Activated naive CD4-positive, alpha-beta T cell (primary cell): ENCODE results near the gene SPHK2.
A peak's percentile ranks its signal among the peaks of the same experiment; 100 is the strongest.
"Not testable (repeated sequence)": the region's sequence is repeated elsewhere in the genome, so short reads cannot be mapped to it uniquely, and the experiment has no call there.

ENCODE experiments used
- DNase-seq, 4 experiments: peaks; one replicate each; lab custom pipeline; 2025; lab: John Stamatoyannopoulos, UW

Gene SPHK2

GRCh38 chr19:48624067-48624594 lies 4.8 kb downstream of the SPHK2 start:
- peak; percentile 85 to 94 (median 88) for DNase-seq

DNA sequence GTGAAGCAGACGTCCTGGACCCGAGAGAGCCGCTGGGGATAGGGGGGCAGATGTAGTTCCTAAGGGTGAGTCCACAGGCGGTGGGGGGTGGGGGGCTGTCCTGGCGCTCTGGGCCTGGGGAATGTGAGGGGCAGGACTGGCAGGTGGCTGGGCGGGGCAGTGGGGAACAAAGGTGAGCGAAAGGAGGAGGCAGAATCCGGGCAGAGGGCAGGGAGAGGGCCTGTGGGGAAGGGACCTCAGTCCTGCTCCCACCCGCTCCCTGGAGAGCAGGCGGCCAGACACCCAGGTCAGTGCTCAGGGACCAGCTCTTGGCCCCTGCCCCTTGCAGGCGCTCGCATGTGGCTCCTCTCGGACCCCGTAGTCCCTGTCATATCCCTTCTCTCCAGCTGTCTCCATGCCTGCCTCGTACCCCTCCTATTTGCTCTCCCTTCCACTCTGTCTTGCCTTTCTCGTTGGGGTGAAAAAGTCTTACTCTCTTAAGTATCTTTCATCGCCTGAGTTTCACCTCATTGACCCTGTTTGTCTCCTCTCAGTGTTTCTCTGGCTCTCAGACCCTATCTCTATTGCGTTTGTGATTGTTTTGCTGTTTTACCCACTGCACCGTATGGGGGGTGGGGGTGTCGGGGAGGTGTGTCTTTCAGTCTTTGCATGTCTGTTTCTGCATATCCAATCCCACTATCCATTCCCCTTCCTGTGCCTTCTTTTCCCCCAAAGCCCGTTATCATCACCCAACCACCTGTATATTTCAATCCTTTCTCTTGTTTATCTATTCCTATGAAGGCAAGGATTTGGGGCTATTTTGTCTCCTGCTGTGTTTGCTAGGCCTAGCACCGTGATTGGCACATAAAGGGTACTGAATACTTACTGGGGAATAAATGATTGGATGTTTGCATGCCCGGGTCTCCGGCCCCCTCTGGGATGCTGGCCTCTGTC lies 5.8 kb downstream of the SPHK2 start:
- DNase-seq: no peak

DNA sequence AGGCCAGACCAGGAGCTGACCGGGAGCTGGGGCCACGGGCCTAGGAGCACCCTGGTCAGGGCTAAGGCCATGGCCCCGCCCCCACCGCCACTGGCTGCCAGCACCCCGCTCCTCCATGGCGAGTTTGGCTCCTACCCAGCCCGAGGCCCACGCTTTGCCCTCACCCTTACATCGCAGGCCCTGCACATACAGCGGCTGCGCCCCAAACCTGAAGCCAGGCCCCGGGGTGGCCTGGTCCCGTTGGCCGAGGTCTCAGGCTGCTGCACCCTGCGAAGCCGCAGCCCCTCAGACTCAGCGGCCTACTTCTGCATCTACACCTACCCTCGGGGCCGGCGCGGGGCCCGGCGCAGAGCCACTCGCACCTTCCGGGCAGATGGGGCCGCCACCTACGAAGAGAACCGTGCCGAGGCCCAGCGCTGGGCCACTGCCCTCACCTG lies 6.6 kb downstream of the SPHK2 start:
- no peak for DNase-seq

DNA sequence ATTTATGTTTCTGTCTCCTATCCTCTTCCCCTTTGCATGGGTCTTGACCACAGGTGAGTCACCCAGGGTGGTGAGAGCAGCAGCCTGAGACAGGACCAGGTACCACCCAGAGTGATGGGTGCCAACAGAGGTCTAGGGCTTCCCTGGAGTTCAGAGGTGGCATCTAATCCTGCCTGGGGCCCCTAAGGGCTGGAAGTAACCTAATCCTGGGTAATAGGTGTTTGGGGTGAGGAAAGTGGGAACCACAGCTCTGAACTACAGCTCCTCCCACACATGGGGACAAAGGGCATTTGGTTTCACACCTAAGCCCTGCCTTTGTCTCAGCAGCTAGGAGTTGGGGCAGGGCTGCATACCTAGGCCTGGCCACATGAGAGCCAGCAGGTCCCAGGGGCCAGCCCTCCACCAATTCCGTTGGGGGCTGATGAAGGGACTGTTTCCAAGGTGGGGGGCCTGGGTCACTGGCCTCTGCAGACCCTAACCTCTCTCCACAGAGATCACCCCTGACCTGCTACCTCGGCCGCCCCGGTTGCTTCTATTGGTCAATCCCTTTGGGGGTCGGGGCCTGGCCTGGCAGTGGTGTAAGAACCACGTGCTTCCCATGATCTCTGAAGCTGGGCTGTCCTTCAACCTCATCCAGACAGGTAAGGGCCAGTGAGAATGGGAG lies 8.0 kb downstream of the SPHK2 start:
- DNase-seq: no peak

DNA sequence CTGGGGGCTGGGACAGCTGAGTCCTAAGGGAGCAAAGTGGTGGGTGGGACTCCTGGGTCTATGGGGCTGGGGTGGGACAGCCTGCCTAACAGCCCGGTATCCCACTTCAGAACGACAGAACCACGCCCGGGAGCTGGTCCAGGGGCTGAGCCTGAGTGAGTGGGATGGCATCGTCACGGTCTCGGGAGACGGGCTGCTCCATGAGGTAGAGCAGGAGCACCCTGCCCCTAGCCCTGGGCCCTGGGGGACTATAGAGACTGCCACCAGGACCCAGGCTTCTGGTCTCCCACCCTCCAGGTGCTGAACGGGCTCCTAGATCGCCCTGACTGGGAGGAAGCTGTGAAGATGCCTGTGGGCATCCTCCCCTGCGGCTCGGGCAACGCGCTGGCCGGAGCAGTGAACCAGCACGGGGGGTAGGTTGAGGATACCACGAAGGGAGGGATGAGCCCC lies 8.6 kb downstream of the SPHK2 start:
- no peak for DNase-seq

DNA sequence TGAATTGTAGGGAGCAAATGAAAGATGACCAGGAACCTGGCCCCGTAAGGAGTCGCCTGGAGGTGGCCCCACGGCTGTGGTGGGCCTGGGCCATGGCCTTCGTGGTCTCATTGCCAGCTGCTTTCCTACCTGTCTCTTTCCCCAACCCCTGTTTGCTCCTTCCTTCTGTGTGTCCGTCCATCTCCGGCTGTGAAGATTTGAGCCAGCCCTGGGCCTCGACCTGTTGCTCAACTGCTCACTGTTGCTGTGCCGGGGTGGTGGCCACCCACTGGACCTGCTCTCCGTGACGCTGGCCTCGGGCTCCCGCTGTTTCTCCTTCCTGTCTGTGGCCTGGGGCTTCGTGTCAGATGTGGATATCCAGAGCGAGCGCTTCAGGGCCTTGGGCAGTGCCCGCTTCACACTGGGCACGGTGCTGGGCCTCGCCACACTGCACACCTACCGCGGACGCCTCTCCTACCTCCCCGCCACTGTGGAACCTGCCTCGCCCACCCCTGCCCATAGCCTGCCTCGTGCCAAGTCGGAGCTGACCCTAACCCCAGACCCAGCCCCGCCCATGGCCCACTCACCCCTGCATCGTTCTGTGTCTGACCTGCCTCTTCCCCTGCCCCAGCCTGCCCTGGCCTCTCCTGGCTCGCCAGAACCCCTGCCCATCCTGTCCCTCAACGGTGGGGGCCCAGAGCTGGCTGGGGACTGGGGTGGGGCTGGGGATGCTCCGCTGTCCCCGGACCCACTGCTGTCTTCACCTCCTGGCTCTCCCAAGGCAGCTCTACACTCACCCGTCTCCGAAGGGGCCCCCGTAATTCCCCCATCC lies 9.4 kb downstream of the SPHK2 start:
- DNase-seq: no peak

DNA sequence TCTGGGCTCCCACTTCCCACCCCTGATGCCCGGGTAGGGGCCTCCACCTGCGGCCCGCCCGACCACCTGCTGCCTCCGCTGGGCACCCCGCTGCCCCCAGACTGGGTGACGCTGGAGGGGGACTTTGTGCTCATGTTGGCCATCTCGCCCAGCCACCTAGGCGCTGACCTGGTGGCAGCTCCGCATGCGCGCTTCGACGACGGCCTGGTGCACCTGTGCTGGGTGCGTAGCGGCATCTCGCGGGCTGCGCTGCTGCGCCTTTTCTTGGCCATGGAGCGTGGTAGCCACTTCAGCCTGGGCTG lies 9.9 kb downstream of the SPHK2 start:
- no peak for DNase-seq

DNA sequence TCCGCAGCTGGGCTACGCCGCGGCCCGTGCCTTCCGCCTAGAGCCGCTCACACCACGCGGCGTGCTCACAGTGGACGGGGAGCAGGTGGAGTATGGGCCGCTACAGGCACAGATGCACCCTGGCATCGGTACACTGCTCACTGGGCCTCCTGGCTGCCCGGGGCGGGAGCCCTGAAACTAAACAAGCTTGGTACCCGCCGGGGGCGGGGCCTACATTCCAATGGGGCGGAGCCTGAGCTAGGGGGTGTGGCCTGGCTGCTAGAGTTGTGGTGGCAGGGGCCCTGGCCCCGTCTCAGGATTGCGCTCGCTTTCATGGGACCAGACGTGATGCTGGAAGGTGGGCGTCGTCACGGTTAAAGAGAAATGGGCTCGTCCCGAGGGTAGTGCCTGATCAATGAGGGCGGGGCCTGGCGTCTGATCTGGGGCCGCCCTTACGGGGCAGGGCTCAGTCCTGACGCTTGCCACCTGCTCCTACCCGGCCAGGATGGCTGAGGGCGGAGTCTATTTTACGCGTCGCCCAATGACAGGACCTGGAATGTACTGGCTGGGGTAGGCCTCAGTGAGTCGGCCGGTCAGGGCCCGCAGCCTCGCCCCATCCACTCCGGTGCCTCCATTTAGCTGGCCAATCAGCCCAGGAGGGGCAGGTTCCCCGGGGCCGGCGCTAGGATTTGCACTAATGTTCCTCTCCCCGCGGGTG lies 10.4 kb downstream of the SPHK2 start:
- DNase-seq: peak in 1 of 4 experiments; percentile 27

DNA sequence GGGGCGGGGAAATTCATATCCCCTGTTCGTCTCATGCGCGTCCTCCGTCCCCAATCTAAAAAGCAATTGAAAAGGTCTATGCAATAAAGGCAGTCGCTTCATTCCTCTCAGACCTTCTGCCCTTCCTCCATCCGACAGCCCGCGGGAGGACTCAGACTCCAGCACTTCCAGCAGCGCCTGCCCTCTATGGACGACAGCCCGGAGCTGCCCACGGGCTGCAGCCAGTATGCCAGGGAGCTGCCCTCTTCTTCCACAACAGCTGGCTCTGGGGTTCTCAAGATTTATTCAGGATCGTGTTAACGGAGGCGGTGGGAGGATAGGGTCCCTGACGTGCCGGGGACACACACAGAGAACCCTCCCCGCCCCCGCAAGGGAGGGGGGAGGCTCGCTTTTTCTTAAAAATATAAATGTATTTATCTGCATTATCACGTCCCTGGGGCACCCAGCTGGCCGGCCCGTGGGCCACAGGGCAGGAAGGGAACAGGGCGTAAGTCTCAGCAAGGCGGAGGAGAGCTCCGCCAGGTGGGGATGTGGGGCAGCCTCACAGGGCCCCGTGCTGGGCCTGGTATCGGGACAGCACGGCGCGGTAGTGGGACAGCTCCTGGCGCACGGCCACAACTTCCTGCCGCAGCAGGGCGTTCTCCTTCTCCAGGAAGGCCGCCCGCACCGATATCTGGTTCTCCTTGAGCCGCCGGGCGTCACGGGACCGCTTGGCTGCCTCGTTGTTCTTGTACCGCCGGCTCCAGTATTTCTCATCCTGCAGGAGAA lies 11.2 kb downstream of the SPHK2 start:
- no peak for DNase-seq

- DNase-seq: no peak
Measured at GRCh38 chr19:48631225-48631624, 11.9 kb downstream of the SPHK2 start.

GRCh38 chr19:48632286-48632685 lies 13.0 kb downstream of the SPHK2 start:
- not testable (repeated sequence) for DNase-seq

- no peak for DNase-seq
Measured at GRCh38 chr19:48632692-48633147, 13.4 kb downstream of the SPHK2 start.

GRCh38 chr19:48633148-48634035 lies 14.1 kb downstream of the SPHK2 start:
- no peak for DNase-seq

- DNase-seq: no peak
Measured at GRCh38 chr19:48634036-48634342, 14.7 kb downstream of the SPHK2 start.

DNA sequence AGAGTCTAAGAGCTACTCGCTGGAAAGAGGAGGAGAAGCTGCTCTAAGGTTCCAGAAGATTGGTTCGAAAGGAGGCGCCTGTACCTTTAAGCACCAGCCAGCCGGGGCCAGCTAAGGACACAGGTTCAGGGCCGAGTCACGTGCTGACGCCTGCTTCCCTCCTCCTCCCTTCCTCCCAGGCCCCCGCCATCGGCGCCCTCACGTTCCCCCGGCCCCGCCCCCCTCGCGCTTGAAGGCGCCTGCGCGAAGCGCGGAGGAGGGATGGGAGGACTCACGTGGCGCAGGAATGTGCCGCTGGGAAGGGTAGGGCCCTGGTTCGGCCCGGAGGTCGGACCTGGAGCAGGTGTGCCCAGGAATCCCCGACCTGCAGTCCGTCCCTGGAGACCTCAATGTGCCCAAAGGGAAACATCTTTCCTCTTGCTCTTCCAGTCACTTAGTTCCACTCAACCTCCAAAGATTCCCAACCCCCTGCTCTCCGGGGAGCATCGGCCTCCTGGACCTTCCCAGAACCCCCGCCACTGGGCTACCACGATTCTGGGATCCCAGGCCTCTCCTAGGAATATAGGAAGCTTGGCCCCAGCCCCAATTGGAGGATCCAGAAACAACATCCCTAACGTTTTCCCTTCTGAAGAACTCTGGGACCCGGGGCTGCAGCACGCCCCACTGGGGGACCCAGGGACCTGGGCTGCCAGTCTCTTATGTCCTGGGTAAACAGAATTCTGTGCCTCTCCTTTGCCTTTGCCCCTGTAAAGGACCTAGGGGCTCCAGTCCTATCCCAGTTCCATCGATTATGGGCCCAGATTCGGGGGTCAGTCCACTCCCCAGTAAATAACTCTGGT lies 15.3 kb downstream of the SPHK2 start:
- DNase-seq: peak; percentile 78 to 93 (median 90)

DNA sequence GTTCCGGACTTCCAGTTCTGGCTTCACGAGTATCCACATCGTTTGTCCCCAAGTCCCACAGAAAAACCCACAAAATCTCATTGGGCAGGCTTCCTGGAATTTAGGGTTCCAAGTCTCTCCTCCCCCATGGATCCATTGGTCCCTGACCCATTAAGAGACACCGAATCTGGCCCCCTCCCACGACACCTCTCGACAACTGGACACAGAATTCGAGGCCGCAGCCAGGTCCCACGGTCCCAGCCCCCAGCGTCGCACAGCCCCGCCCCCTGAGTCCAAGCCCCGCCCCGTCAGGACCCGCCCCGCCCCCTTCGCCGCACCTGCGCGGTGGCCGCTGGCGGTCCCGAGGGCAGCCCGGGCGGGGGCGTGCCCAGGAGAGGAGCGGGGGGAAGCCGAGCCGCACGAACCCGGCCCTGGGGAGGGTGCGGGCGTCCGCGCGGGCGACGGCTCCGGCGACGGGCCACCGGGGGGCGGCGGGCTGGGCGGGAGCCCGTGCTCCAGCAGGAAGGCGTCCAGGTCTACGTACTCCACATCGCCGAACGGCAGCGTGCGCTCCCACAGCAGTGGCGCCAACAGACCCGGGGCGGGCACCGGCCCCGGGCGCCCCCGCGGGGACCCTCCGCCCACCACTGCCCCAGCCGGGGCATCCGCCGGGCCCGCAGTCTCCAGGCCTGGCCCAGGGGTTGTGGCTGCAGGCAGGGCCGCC lies 16.1 kb downstream of the SPHK2 start:
- DNase-seq: peak; percentile 57 to 82 (median 72)

GRCh38 chr19:48635966-48636858 lies 16.9 kb downstream of the SPHK2 start:
- peak in 1 of 4 experiments; percentile 24 for DNase-seq
